ENCODE measurements around the gene ADGRL1.
"Not testable (repeated sequence)": the region's sequence is repeated elsewhere in the genome, so short reads cannot be mapped to it uniquely, and the experiment has no call there.

ADGRL1 gene

DNA sequence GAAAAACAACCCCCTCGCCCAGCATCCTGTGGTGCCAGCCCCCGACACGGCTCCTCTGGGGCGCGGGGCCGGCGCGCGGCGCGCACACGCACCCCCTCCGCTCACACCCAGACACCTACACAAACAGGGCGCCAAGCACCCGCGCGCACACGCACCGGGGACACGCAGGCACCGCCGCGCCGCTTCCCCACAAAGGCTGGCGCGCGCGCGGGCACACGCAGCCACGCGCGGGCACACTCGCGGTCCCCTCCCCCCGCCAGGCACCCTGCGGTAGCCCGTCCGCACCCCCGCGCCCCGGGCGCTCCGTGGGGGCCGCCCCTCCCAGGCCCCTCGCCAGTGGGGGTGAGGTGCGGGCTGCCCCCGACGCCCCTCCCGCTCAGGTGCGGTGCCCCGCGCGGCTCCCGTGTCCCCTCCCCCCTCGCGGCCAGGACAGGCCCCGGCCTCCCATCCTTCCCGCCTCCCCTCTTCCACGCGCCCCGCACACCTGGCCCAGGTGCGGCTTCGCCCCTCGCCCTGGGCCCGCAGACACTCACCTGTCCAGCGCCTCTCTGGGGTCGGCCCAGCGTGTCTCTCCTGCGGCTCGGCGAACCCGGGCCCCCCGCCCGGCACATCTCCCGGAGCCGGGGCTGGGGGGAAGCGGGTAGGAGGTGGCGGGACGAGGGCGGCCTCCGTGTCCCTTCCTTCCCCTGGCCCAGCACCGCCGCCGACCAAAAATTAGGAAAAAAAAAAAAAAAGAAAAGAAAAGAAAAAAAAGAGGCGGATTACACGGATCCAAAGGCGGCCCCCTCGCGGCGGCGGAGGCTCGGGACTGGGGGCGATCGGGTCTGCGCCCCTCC lies at the start of gene ADGRL1:
ADGRL1 (minus strand) TSS at position 718 of the 836 bp plus-strand sequence. CDS start 22,567 bp downstream, outside the sequence.
- DNase-seq = not testable (repeated sequence)

DNA sequence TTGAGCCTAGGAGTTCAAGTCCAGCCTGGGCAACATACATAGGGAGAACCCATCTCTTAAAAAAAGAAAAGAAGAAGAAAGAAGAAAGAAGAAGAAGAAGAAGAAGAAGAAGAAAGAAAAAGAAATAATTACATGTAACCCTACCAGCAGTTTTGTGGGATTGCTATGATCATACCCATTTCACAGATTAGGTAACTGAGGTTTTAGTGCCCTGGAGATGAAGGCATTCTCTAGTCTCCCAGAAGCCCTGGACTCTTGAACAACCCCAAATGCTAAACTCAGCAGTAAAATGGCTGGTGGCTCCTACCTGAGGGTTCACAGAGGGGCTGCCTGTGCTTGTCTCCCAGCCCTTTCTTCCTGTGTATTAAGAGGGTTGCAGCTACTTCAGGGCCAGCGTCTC lies 49.3 kb upstream of the ADGRL1 start:
- DNase-seq = not testable (repeated sequence)

DNA sequence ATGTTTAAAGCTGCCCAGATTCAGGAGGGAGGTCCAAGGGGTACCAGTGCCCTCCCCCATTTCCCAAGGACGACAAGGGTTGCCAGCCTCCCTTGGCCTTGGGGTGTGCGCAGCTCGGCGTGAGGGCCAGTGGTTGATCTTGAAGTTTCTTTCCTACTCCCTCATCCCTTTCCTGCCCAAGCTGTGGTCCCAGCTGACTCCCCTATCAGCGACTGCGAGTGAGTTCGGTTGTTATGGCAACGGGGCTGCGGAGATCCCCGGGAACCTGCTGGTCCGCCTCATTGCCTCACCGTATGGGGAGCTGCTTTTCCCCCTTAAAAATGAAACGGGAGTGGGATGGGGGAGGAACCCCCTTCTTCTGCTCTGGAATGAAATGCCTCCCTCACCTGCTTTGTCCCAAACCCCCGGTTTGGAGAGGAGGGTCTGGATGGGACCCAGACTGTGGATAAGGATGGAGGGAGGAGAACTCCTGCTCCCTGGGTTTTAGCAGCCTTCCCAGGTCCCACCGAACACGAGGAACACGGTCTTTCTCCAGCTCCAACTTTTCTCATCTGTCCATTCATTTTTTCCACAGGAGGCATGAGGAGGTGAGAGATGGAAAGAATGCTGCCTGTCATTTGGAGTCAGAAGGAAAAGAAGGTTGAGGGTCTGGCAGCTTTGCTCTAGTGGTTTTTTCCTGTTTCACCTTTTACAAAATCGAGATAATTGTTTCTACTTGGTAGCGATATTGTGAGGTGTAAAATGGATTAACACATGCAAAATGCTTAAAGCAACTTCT lies 48.0 kb upstream of the ADGRL1 start:
- not testable (repeated sequence) for DNase-seq

DNA sequence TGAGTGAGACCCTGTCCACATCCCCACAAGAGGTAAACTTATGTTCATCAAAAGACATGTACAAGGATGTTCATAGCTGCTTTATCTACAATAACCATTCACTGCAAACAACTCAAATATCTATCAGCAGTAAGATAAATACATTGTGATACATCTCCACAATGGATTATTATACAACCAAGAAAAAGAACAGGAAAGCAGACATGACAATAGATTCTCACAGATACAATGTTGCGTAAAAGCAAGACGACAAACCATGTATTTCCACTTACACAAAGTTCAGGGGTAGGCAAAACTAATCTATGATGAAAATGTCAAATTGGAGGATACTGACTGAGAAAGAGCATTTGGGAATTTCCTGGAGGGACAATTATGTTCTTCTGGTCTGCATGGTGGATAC lies 46.2 kb upstream of the ADGRL1 start:
- not testable (repeated sequence) for DNase-seq

DNA sequence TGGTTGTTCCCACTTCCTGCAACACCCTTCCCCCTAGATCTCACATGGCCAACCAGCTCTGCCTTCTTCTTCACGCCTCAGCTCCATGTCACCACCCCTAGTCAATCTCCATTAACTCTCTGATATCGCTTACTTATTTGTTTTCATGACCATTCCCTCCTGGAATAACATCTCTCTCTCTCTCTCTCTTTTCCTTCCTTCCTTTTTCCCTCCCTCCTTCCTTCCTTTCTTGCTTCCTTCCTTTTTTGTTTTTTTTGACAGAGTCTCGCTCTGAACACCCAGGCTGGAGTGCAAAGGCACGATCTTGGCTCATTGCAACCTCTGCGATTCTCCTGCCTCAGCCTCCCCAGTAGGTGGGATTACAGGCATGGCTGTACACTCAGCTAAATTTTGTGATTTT lies 44.9 kb upstream of the ADGRL1 start:
- no peak for DNase-seq

DNA sequence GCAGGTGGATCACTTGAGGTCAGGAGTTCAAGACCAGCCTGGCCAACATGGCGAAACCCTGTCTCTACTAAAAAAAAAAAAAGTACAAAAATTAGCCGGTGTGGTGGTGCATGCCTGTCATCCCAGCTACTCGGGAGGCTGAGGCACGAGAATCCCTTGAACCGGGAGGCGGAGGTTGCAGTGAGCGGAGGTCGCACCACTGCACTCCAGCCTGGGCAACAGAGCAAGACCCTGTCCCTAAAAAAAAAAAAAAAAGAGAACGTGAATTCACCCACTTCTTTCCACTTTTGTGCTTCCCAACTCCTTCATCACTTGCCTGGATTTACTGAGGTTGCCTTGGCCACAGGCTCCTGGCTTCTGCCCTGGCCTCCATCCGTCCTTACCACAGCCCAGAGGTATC lies 44.3 kb upstream of the ADGRL1 start:
- not testable (repeated sequence) for DNase-seq

DNA sequence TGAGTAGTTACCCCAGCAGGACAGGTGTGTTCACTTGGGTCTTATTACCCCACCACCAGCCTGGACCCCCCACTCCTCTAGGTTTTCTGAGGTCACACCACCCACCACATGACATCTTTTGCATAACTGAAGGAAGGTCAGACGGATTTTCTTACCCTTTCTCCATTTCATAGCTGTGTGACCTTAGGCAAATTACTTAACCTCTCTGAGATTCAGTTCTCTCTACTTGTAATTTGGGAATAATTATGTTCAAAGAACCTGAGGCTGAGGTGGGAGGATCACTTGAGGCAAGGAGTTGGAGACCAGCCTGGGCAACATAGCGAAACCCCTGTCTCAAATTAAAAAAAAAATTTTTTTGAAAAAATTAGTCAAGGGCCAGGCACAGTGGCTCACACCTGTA lies 43.9 kb upstream of the ADGRL1 start:
- DNase-seq = not testable (repeated sequence)

DNA sequence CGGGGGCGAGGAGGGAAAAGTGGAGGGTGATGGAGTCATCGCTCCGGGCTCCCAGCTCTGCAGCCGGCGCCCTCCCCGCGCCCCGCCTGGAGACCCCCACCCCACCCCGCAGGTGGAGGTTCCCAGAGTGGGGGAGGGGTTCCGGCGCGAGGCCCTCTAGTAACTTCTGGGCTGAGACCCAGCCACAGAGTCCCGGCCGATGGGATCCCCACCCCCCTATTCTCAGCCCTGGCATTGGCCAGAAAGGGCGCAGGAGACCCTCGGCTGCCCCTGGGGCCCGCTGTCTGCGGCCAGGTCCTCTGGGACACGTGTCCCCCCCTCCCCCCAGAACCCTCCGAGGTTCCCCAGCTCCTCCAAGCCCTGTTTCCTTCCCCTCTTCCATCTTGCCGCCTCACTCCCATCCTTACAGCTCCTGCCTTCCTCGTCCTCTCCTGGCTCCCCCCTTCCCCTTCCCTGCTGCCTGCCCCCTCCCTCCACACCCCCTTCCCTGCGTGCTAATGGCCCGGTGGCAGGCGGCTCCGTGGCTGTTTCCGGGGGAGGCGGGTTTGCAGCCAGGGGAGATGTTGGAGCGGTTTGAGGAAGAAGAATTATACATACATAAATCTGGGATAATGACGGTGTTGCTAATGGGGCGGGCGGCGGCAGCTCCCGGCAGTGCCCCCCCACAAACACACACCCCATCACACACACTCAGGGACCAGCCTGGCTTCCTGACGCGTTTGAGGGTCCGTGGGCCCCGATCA lies 43.2 kb upstream of the ADGRL1 start:
- DNase-seq = peak; percentile 43

DNA sequence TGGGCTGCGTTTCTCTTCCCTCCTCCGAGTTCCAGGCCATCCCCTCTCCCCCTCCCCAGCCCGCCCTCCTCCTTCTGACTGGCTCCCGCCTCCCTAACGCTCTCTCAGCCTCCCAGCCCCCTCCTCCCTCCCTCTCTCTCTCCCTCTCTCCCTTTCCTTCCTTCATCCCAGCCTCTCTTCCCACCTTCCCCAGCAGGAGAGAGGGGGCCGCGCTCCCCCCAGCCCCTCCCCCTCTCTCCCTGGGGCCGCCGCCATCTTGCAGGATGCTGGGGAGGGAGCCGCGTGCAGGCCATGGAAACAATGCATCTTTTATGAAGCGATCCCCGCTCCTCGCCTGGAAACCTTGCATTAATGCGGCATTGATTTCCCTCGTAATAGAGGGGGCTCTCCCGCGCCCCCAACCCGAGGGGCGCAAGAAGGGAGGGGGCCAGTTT lies 42.6 kb upstream of the ADGRL1 start:
- DNase-seq = peak; percentile 53

DNA sequence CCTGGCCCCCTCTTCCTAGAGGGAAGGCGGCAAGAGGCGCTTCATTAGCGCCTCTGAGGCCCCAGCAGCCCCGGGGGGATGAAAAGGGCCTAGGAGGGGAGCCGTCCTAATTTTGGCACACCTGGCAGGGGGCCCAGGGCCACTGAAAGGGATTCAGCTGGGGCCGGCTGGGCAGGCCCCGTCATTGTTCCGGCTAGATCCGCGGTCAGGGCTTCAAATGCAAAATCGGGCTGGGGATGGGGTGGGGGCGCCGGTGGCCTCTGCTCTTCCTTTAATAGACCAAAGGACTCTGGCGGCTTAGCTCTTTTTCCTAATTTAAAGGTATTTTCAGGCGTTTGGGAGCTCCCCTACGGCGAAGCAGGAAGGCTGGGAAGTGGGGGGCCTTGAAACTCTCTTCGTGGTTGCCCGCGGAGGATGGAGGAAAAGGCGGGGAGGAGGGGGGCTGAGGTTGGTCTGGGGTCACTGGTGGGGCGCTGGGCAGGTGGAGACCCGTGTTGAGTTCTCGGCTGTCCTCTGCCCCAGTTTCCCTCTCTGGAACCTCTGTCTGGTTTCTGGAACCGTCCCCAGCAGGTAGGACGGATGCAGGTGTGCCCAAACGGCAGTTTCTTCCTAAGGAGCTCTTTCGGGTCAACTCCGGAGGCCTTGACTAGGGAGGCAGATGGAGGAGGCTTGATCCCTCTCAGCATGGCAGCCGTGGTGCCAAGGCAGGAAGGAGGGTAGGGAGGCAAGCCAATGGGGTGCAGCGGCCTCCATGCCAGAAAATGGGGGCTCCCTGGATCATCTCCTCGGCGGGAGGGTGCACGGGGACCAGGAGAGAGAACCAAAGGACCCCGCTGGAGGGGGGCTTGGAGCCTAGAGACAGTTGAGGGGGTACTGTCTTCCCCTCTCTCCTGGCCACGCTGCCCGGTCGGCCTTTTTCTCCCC lies 41.8 kb upstream of the ADGRL1 start:
- DNase-seq = peak; percentile 43

DNA sequence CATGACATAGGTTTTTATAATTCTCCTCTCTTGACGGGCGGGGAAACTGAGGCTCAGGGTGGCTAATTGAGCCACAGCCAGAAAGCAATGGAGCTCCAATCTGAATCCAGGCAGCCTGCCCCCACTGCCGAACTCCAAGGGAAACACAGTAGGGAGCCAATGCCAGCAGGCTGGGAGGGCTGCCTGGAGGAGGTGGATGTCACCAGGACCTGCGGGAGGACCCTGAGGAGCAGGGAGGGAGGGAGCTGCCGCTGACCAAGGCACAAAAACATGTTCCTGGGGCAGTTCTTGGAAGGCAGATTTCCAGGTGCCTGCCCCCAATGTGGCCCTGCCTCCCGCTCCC lies 41.2 kb upstream of the ADGRL1 start:
- not testable (repeated sequence) for DNase-seq

DNA sequence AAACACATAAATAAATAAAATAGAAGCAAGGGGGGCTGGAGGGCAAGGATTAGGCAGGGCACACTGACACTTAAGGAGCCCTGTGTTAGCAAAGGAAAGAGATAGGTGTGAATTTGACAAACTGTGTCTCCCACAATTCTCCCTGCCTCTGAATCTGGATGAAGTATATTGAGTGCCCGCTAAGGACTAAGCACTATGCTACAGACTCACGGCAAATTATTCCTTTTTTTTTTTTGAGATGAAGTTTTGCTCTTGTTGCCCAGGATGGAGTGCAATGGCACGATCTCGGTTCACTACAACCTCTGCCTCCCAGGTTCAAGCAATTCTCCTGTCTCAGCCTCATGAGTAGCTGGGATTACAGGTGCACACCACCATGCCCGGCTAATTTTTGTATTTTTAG lies 38.4 kb upstream of the ADGRL1 start:
- DNase-seq = not testable (repeated sequence)

DNA sequence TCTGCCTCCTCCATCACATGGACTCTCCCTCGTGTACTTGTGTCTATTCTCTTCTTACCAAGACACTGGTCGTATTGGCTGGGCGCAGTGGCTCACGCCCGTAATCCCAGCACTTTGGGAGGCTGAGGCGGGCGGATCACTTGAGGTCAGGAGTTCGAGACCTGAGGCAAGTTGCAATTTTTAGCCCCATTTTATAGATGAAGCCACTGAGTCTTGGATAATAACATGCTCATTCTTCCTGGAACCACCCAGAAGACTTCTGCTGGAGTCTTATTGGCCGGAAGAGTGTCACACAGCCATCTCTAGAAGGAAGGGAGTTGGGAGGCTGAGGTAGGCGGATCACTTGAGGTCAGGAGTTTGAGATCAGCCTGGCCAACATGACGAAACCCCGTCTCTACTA lies 37.7 kb upstream of the ADGRL1 start:
- DNase-seq = not testable (repeated sequence)

DNA sequence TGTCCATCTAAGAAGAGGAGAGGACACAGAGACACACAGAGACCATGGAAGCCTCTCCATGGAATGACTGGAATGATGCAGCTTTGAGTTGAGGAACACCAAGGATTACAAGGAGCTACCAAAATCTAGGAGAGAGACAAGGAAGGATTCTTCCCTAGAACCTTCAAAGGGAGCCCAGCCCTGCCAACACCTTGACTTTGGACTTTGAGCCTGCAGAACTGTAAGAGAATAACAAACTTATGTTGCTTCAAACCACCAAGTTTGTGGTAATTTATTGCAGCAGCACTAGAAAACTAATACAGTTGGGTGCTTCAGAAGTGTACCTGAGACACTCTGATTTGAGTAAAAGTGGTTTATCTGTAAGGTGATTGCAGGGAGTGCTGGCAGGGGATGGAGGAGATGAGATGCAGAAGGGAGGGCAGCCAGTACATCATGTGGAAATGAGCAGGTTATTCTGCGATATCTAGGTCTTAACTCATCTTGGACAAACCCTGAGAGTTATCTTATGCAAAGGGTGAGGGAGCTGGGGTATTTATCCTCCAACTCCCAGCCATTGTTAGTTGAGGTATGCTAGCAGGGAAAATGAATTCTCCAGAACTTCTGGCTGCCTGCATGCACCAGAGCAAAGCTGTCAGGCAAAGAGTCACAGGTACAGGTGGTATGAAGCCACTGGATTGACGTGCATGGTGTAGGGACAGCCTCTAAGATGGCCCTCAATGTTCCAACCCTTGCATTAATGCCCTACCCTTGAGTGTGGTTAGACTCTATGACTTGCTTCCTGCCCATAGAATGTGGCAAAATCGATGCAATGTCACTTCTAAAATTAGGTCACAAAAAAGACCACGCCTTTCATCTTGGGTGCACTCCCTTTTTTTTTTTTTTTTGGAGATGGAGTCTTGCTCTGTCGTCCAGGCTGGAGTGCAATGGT lies 31.3 kb upstream of the ADGRL1 start:
- DNase-seq = no peak

DNA sequence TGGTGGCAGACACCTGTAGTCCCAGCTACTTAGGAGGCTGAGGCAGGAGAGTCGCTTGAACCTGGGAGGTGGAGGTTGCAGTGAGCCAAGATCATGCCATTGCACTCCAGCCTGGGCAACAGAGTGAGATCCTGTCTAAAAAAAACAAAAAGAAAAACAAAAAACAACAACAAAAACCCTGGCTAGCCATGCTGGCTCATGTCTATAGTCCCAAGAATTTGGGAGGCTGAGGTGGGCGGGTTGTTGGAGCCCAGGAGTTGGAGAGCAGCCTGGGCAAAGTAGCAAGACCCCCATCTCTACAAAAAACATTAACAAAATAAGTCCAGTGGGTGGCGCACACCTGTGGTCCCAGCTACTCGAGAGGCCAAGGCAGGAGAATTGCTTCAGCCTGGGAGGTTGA lies 27.0 kb upstream of the ADGRL1 start:
- not testable (repeated sequence) for DNase-seq

DNA sequence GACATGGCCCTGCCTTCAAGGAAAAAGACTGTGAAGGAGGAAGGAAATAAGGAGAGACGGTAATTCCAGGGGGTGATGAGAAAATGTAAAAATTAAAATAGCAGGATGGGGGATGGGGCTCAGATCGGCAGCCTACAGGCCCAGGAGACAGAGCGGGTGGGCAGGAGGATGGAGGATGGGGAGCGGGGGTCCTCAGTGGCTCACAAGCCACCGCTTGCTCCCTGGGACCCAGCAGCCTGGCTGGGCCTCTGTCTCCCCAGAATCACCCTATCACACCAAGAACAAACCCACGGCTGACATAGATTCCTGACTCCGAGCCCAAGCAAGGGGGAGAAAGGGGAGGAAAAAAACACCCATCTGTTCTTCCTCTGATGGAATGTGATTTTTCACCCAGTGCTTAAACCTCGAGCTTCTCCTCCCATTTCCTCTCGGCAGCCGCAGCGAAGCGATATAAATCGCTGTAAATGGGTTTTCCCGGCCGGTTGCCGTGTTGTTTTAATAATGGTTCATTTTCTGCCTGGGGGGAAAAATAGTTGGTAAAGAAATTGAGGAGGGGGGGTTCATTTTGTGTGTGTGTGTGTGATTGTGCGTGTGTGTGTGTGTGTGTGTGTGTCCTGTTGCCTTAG lies 22.6 kb upstream of the ADGRL1 start:
- not testable (repeated sequence) for DNase-seq

DNA sequence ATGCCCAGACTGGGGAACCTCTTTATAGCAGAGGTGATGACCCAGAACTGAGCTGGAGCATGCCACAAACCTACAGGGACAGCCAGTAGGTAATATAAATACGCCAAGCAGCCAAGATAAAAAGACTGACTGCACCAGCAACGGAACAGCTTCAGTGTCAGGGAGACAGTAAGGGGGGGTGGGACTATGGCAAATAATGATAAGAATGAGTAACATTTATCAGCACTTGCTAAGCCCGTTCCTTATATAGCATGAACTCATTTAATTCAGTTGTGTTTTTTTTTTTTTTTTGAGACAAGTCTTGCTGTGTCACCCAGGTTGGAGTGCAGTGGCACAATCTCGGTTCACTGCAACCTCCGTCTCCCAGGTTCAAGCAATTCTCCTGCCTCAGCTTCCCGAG lies 20.5 kb upstream of the ADGRL1 start:
- DNase-seq = not testable (repeated sequence)

DNA sequence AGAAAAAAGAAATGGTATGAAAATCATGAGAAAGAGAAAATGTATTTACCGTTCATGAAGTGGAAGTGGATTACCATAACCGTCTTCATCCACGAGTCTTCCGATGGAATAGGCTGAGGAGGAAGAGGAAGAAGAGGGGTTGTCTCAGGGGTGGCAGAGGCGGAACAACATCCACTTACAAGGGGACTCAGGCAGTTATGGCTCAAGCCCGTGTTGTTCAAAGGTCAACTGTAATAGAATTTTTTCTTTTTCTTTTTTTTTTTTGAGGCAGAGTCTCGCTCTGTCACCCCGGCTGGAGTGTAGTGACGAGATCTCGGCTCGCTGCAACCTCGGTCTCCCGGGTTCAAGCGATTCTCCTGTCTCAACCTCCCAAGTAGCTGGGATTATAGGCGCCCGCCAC lies 16.9 kb upstream of the ADGRL1 start:
- no peak for DNase-seq

DNA sequence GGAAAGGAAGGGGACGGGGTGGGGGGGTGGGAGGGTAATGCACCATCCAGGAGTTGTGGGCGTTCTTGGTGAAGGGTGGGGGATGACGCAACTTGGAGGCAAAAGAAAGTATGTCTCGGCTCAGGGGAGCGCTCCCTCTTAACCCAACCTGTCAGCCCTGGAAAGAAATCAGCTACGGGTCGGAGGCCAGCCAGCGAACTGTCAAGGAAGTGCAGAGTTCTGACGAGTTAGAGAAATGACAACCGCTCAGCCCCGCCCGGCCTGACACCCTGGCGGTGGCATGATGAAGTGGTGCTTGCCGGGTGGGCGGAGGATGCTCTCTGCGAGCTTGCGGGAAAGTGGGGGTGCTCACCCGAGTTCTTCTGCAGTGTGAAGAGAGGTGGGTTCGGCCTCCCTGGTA lies 15.4 kb upstream of the ADGRL1 start:
- peak; percentile 65 for DNase-seq

DNA sequence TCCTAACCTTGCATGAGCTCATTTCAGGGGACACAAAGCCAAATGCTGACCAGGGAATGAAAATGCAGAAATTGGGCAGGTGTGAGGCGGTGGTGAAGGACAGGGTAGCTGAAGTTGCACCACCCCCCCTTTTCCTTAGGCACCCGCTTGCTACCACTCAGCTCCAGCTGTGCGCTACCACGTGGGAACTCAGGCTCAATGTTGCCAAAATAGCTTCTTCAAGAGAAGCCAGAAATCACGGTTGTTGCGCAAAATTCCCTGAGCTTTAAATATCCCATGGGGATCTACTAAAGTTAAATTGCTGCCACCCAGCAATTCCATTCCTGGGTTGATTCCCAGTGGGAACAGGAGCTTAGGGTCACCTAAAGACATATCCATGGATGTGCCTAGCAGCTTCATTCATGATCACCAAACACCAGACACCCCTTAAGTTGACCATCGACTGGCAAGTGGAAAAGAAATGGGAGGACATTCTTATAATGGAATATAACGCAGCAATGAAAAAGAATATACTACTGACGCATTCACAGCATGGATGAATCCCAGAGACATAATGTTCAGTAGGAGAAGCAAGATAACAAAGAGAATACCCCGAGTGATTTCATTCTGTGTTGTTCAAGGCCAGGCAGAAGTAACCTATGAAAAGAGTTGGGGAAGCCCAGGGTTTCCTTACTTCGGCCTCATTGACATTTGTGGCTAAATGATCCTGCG lies 12.8 kb upstream of the ADGRL1 start:
- no peak for DNase-seq
